SK-N-SH treated with all-trans-retinoic acid at 6 μM for 48 hours (cell line): ENCODE measurements around the gene HTR4.

Experiments
- ARNTL ChIP-seq: fragments of 450-650 bp; formaldehyde crosslinking; IDR thresholded peaks from 2 replicates; pipeline ENCODE4 v1.5.0; 2020; ENCODE audit warnings: low read depth, mild to moderate bottlenecking, moderate library complexity, borderline replicate concordance
- BACH2 ChIP-seq: fragments of 250-450 bp; sonication (Bioruptor Pico); IDR thresholded peaks from 2 replicates; pipeline ENCODE4 v1.9.0; 2021; ENCODE audit warnings: mild to moderate bottlenecking, borderline replicate concordance
- ESRRG ChIP-seq: fragments of 250-450 bp; sonication (Bioruptor Pico); IDR thresholded peaks from 2 replicates; pipeline ENCODE4 v1.6.1; 2021; ENCODE audit warnings: mild to moderate bottlenecking
- RARB ChIP-seq: fragments of 250-450 bp; sonication (Bioruptor Pico); IDR thresholded peaks from 2 replicates; pipeline ENCODE4 v1.8.0; 2021; ENCODE audit warnings: mild to moderate bottlenecking, moderate library complexity
- TCF4 ChIP-seq: fragments of 250-450 bp; sonication (Bioruptor Pico); IDR thresholded peaks from 2 replicates; pipeline ENCODE4 v1.8.0; 2021; ENCODE audit warnings: mild to moderate bottlenecking, moderate library complexity, borderline replicate concordance
- TOX ChIP-seq: fragments of 250-450 bp; sonication (Bioruptor Pico); IDR thresholded peaks from 2 replicates; pipeline ENCODE4 v1.8.0; 2021; ENCODE audit warnings: mild to moderate bottlenecking, moderate library complexity, borderline replicate concordance
- ZC3H10 ChIP-seq: fragments of 250-450 bp; sonication (Bioruptor Pico); IDR thresholded peaks from 2 replicates; pipeline ENCODE4 v1.5.1; 2021; ENCODE audit warnings: mild to moderate bottlenecking, moderate library complexity
- ZFP3 ChIP-seq: fragments of 250-450 bp; sonication (Bioruptor Pico); IDR thresholded peaks from 2 replicates; pipeline ENCODE4 v1.5.0; 2020; ENCODE audit warnings: mild to moderate bottlenecking, moderate library complexity
- ZFP30 ChIP-seq: fragments of 450-650 bp; formaldehyde crosslinking; IDR thresholded peaks from 2 replicates; pipeline ENCODE4 v1.5.0; 2022; ENCODE audit warnings: mild to moderate bottlenecking, moderate library complexity
- ZNF8 ChIP-seq: fragments of 450-650 bp; formaldehyde crosslinking; IDR thresholded peaks from 2 replicates; pipeline ENCODE4 v1.5.0; 2020; ENCODE audit warnings: mild to moderate bottlenecking, moderate library complexity
- TF ChIP-seq, protein P1 (sequence below): fragments of 250-450 bp; sonication (Bioruptor Pico); IDR thresholded peaks from 2 replicates; pipeline ENCODE4 v1.8.0; 2020; ENCODE audit warnings: mild to moderate bottlenecking, moderate library complexity, borderline replicate concordance
- TF ChIP-seq, protein P2 (sequence below): fragments of 250-450 bp; sonication (Bioruptor Pico); IDR thresholded peaks from 2 replicates; pipeline ENCODE4 v1.5.1; 2020; ENCODE audit warnings: low read depth, mild to moderate bottlenecking, moderate library complexity
- TF ChIP-seq, protein P3 (sequence below): fragments of 250-450 bp; sonication (Bioruptor Pico); IDR thresholded peaks from 2 replicates; pipeline ENCODE4 v1.8.0; 2021; ENCODE audit warnings: low read depth, mild to moderate bottlenecking, moderate library complexity, borderline replicate concordance

DNA sequence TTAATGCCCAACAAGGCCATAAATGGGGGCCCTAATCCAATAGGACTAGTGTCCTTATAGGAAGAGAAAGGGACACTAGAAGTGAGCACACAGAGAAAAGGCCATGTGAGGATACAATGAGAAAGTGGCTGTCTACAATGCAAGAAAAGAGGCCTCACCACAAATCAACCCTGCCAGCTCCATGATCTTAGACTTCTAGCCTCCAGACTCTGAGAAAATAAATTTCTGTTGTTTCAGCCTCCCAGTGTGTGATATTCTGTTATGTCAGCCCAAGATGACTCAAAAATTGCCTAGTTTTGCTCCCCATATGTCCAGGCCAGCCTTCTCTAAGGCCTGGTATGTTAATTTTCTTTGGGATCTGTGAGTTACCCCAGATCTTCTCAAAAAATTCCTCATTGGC is 32.3 kb upstream of the HTR4 start:
- TF ChIP-seq ZFP3 (CRISPR knock-in tag) (no peak), ARNTL (CRISPR knock-in tag) (no peak), BACH2 (CRISPR knock-in tag) (no peak), ZFP30 (CRISPR knock-in tag) (no peak), TCF4 (CRISPR knock-in tag) (no peak), ZC3H10 (CRISPR knock-in tag) (no peak), ESRRG (CRISPR knock-in tag) (no peak), RARB (CRISPR knock-in tag) (no peak), TOX (CRISPR knock-in tag) (no peak), ZNF8 (CRISPR knock-in tag) (no peak)
- TF ChIP-seq, protein P1, sequence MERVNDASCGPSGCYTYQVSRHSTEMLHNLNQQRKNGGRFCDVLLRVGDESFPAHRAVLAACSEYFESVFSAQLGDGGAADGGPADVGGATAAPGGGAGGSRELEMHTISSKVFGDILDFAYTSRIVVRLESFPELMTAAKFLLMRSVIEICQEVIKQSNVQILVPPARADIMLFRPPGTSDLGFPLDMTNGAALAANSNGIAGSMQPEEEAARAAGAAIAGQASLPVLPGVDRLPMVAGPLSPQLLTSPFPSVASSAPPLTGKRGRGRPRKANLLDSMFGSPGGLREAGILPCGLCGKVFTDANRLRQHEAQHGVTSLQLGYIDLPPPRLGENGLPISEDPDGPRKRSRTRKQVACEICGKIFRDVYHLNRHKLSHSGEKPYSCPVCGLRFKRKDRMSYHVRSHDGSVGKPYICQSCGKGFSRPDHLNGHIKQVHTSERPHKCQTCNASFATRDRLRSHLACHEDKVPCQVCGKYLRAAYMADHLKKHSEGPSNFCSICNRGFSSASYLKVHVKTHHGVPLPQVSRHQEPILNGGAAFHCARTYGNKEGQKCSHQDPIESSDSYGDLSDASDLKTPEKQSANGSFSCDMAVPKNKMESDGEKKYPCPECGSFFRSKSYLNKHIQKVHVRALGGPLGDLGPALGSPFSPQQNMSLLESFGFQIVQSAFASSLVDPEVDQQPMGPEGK (CRISPR knock-in tag): no peak
- TF ChIP-seq, protein P2, sequence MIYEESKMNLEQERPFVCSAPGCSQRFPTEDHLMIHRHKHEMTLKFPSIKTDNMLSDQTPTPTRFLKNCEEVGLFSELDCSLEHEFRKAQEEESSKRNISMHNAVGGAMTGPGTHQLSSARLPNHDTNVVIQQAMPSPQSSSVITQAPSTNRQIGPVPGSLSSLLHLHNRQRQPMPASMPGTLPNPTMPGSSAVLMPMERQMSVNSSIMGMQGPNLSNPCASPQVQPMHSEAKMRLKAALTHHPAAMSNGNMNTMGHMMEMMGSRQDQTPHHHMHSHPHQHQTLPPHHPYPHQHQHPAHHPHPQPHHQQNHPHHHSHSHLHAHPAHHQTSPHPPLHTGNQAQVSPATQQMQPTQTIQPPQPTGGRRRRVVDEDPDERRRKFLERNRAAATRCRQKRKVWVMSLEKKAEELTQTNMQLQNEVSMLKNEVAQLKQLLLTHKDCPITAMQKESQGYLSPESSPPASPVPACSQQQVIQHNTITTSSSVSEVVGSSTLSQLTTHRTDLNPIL (CRISPR knock-in tag): no peak
- TF ChIP-seq, protein P3, sequence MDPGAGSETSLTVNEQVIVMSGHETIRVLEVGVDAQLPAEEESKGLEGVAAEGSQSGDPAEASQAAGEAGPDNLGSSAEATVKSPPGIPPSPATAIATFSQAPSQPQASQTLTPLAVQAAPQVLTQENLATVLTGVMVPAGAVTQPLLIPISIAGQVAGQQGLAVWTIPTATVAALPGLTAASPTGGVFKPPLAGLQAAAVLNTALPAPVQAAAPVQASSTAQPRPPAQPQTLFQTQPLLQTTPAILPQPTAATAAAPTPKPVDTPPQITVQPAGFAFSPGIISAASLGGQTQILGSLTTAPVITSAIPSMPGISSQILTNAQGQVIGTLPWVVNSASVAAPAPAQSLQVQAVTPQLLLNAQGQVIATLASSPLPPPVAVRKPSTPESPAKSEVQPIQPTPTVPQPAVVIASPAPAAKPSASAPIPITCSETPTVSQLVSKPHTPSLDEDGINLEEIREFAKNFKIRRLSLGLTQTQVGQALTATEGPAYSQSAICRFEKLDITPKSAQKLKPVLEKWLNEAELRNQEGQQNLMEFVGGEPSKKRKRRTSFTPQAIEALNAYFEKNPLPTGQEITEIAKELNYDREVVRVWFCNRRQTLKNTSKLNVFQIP (CRISPR knock-in tag): no peak
